ENCODE data around the gene SDC3.

GRCh38 chr1:30872948-30873263 is 35.7 kb downstream of the SDC3 start:
- TF ChIP-seq CTCF (conservative IDR thresholded peaks at IDR 0.05; ENCODE audit: low read depth, low read length): no peak
- no peak for TF ChIP-seq EZH2 (IDR thresholded peaks at IDR 0.05; ENCODE audit: borderline replicate concordance, low read depth, low read length, poor library complexity, severe bottlenecking)
